Muscle layer of colon (tissue), 2 donors: Measurements from ENCODE around the gene EML2.

ENCODE experiments used
- H3K27ac ChIP-seq: one replicate; pipeline ENCODE4 v1.7.0; 2013; ENCODE audit warnings: low read depth, mild to moderate bottlenecking, low read length, moderate library complexity
- H3K27me3 ChIP-seq, 2 donors: one replicate each; pipeline ENCODE4 v1.7.0; 2013; ENCODE audit warnings: low read length in 2 of 2, mild to moderate bottlenecking in 2 of 2; ENCODE audit not compliant: insufficient read depth in 2 of 2, control insufficient read depth in 1 of 2
- H3K36me3 ChIP-seq: one replicate; pipeline ENCODE4 v1.7.0; 2013; ENCODE audit warnings: mild to moderate bottlenecking, low read length; ENCODE audit not compliant: insufficient read depth
- H3K4me1 ChIP-seq: one replicate; pipeline ENCODE4 v1.7.0; 2013; ENCODE audit warnings: mild to moderate bottlenecking, low read length; ENCODE audit not compliant: insufficient read depth
- H3K4me3 ChIP-seq, 2 donors: one replicate each; pipeline ENCODE4 v1.7.0; 2013; ENCODE audit warnings: low read length in 2 of 2, low read depth in 1 of 2, mild to moderate bottlenecking in 1 of 2, moderate library complexity in 1 of 2
- H3K9ac ChIP-seq: one replicate; pipeline ENCODE4 v1.7.0; 2013; ENCODE audit warnings: low read length
- H3K9me3 ChIP-seq: one replicate; pipeline ENCODE4 v1.7.0; 2013; ENCODE audit warnings: mild to moderate bottlenecking, low read length
- donor health status: abdominal sarcoma.
- donor health status: Adenocarcinoma of cecum.

The EML2 gene

DNA sequence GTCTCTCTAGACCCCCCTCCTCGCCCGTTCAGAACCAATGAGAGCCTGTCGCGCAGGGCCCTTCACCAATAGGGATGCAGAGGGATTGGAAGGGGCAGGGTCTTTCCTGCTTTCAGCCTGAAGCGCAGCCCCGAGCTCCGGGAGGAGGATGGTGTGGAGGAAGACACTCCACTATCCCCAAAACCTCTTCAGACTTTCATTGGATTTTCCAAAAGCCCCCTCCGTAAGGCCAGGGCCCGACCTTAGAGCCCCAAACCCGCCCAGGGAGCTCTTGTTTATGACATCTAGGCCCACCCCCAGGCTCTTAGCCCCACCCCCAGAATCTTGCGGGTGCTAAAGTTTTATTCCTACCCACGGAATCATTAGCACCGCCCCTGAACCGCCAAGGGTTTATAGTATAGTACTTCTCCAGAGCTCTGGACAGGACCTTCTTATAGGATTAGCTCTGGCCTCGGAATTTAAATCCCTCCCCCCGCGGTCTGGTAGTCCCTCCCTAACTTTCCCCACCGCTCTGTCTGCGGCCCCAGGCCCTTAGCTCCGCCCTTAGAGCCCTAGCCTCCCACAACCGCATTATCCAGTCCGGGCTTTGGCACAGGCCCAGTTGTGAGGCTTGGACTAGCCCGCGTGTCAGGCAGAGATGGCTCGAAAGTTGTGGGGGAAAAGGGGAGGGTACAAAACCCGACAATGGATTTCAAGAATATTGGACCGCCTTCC is 6.6 kb upstream of the EML2 start:
- Histone ChIP-seq H3K27ac (no peak overlapping the region), H3K4me1 (peaks cover 15% of the 10 kb centered on the region)

DNA sequence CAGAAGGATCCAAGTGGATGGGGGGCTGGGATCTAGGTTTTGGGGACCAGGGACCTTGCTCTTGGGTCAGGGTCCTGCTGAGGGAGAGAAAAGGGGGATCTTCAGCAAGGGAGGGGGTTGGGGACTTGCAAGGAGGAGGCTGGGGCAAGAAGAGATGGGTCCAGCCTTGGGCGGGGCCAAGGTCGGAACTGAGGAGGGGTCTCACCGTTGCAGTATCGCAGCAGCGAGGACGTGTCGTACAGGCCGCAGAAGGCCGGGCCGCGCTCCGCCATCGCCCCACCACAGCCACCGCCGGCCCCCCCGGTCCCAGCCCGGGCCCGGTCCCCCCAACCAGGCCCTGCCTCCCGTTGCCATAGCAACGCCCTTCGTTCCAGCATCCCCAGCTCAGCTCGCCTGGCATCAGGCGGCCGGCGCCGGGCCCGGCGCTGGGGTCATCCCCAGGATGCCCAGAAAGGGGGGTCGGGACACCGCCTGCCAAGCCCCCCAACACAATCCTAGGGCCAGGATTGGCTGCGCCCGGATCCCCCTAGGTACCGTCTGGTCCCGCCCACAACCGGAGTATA is 6.0 kb upstream of the EML2 start:
- no peaks in the 10 kb centered on the region for H3K36me3 ChIP-seq
- H3K9me3 ChIP-seq: no peaks in the 10 kb centered on the region
- H3K9ac ChIP-seq: no peak overlapping the region
- H3K27ac ChIP-seq: no peak overlapping the region
- H3K4me1 ChIP-seq: peaks cover 15% of the 10 kb centered on the region
- H3K4me3 ChIP-seq: no peak overlapping the region
- H3K27me3 ChIP-seq: peaks cover 29 to 39% of the 10 kb centered on the region in 2 donors

More for the DNA sequence above, 6.6 kb upstream of the EML2 start:
- Histone ChIP-seq H3K9ac (no peak overlapping the region), H3K9me3 (no peaks in the 10 kb centered on the region), H3K36me3 (no peaks in the 10 kb centered on the region), H3K4me3 (no peak overlapping the region), H3K27me3 (peaks cover 28 to 37% of the 10 kb centered on the region in 2 donors)

DNA sequence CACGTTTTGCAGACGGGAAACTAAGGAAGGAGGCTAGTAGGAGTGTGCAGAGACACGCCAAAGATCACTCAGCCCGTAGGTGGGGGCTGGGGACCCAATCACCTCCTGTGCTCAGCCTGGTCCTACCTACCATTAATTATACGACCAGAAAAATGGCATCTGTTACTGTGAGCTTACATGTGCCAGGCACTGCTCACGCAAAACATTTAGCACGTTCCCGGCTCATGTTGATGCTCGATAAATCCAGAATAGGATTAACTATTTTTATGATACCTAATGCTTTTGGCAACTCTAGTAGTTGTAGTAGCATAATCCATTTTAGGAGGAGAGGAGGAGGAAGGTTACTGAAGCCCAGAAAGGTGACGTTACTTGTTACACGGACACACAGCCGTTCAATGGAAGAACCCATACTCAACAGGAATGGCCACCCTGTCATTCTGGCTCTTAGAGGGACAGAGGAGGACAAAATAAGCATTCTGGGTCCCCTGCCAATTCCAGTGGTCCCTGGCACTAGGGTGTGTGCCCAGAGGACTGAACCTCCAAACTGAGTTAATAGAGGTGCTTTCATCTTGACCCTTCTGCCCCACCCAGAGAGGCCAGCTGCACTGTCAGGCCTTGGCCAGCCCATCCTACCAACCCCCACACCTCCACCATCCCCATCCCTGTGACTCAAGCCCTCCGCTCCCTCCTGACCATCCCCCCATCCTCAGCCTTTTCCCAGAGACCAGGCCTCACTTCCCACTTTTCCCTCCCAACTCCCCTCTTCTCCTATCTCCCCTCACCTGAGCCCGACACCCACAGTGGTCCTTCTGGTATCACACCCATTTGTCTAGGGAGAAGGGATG is 5.0 kb upstream of the EML2 start:
- Histone ChIP-seq H3K36me3 (no peaks in the 10 kb centered on the region), H3K4me1 (peaks cover 15% of the 10 kb centered on the region), H3K9ac (no peak overlapping the region), H3K4me3 (no peak overlapping the region), H3K9me3 (no peaks in the 10 kb centered on the region), H3K27me3 (peaks cover 29 to 47% of the 10 kb centered on the region in 2 donors), H3K27ac (no peak overlapping the region)

DNA sequence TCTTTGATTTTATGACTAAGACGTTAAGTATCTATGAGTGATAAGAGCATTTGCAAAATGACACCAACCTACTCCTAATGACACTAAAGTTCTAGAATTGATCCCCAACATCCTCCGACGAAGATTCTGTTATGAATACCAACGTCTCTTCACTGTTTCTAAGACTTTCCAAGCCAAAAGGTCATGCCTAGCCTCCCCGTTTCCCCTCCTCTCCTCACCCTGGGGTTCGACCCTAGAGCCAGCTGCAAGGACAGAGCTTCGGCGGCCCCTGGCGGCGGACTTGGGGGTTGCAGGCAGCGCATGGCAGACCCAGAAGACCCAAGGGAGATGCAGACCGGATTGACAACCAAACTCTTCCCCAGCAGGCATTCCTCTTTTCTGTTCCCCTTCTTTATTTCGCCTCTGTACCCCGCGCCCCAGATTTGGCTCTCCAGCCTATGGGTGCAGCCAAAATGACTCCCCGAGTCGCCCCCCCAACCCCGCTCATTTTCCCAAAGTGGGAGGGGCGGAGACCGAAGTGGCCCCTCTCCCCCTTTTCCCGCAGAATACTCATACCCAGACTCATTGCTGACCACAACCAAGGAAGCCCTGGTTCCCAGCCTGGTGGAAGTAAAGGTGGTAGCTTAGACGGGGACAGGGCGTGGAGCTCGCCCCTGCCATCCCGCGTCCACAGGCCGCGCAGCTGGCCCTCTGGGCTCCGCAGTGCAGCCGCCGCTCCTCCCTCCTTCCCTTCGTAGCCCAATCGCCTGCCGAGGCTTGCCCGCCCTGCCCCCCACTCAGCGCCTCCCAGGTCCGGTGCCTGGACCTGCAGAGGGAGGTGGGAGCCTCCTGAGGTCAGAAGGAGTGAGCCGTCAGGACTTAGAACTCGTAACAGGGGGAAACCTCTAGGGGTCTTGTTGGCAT is 4.1 kb upstream of the EML2 start:
- no peak overlapping the region for H3K27ac ChIP-seq
- H3K4me3 ChIP-seq: no peak overlapping the region
- no peaks in the 10 kb centered on the region for H3K9me3 ChIP-seq
- H3K27me3 ChIP-seq: peaks cover 29 to 50% of the 10 kb centered on the region in 2 donors
- H3K9ac ChIP-seq: no peak overlapping the region
- peaks cover 15% of the 10 kb centered on the region for H3K4me1 ChIP-seq
- no peaks in the 10 kb centered on the region for H3K36me3 ChIP-seq

DNA sequence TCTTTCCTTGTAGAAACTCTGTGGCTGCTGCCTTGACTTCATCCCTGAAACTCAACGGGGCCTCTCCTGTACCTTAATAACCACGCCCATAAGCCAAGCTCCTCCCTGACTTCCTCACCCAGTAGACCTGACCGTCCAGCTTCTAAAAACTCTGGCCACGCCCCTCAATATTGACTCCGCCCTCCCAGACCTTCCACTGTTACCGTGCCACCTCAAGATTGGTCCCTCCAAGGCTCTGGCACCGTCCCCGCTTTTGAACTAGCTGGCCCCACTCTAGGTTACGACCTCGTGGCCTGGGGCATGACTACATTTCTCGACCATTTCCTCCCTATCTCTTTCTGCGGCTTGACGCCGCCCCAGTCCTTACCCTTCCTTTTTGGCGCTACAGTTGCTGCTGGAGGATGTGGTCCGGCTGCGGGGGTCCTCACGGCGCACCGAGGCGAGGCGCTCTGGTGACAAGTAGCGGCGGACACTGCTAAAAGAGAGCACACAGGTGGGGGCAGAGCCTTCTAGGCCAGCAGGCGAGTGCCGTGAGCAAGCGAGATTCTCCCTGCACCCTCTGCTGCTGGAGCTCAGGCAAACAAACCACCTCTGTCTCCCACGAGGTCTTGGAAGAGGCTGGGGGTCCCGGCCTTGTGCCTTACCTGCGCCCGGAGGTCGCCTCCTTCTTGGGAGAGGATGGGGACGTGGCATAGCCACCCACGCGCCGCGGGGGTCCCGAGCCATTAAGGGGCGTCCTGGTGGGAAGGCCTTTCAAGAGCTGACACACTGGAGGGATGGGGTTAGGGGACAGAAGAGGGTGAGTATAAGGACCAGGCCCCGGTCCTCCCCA is 2.3 kb upstream of the EML2 start:
- Histone ChIP-seq H3K4me3 (peak overlapping the region in 1 of 2 donors; percentile 49), H3K9ac (no peak overlapping the region), H3K9me3 (no peaks in the 10 kb centered on the region), H3K36me3 (no peaks in the 10 kb centered on the region), H3K27ac (no peak overlapping the region), H3K4me1 (peaks cover 15% of the 10 kb centered on the region), H3K27me3 (peaks cover 27 to 50% of the 10 kb centered on the region in 2 donors)

DNA sequence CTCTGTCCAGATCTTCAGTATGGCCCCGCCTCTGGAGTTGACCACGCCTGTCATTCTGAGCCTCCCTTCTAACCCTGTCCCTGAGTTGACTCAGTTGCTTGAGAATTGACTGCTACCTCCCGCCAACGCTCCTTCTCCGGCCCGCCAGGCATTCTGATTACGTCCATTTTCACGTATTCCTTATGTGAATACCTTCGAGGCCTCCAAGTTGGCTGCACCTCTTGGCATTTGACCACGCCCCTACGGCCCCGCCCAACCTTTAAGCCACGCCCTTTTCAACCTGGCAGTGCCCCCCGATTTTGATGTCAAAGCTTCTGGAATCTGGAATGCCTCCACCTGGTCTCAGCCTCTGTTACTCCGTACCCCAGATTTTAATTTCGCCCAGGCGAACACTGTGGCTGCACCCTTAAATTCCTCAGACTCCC is 1.7 kb upstream of the EML2 start:
- Histone ChIP-seq H3K36me3 (no peaks in the 10 kb centered on the region), H3K27me3 (peaks cover 21 to 46% of the 10 kb centered on the region in 2 donors), H3K4me1 (peaks cover 15% of the 10 kb centered on the region), H3K4me3 (no peak overlapping the region), H3K9me3 (no peaks in the 10 kb centered on the region), H3K9ac (no peak overlapping the region), H3K27ac (no peak overlapping the region)

DNA sequence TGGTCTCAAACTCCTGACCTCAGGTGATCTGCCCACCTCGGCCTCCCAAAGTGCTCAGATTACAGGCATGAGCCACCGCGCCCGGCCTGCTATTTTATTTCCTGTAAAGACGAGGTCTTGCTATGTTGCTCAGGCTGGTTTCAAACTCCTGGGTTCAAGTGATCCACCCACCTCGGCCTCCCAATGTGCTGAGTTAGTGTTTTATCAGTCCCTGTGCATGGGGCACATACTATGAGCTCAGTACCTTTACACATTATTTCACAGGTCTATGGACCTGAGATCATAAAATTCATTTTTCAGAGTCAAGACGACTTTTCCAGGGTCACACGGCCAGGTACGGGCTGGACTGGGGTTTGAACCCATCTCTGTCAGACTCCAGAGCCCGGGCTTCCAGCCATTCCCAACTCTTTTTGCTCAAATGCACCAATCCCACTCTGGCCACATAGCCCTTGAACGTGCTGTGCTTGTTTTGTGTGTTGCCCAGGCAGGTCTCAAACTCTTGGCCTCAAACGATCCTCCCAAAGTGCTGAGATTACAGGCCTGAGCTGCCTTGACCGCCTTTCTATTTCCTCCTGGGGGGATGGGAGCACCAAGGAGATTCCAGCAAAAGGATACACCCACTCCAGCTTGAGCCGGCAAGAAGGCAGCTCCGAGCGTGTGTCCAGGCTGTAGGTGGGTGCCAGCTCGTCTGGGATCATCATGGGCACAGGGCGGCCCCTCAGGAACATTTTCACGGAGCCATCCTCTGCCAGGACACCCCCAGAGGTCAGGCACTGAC is 1.1 kb downstream of the EML2 start:
- no peak overlapping the region for H3K4me3 ChIP-seq
- H3K36me3 ChIP-seq: no peaks in the 10 kb centered on the region
- no peaks in the 10 kb centered on the region for H3K9me3 ChIP-seq
- H3K27ac ChIP-seq: no peak overlapping the region
- H3K9ac ChIP-seq: no peak overlapping the region
- H3K27me3 ChIP-seq: peaks cover 7 to 29% of the 10 kb centered on the region in 2 donors
- peaks cover 10% of the 10 kb centered on the region for H3K4me1 ChIP-seq

DNA sequence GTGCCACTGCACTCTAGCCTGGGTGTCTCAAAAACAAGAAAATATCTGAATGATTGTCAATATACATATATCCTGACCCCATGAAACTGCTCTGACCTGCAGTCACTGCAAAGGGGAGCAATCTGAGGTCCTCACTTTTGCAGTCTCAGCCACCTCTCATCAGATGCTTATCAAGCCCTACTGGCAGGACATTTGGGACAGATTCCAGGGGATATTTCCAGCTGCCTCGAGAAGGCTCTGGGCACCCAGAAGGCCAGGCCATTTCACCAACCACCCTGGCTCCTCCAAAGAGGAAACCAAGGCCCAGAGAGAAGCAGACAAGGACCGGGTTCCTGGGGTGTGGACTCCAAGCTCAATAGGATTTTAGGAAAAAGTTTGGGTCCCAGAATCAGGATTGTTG is 2.3 kb downstream of the EML2 start:
- Histone ChIP-seq H3K9ac (no peak overlapping the region), H3K27me3 (peaks cover 7 to 23% of the 10 kb centered on the region in 2 donors), H3K4me1 (peaks cover 7% of the 10 kb centered on the region), H3K36me3 (no peaks in the 10 kb centered on the region), H3K9me3 (no peaks in the 10 kb centered on the region), H3K27ac (no peak overlapping the region), H3K4me3 (no peak overlapping the region)

DNA sequence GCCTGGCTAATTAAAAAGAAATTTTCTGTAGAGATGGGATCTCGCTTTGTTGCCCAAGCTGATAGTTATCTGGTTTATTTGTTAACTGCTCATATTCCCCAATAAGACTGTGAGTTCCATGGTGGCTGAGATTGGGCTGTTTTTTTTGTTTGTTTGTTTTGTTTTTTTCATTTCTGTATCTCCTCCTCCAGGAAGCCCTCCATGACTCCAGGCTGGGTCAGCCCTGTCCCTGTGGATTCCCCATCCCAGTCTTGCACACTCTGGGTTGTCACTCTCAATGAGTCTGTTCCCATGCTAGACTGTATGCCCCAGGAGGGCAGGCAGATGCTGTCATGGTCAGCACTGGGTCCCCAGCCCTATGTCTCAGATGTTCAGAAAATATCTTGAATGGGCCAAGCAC is 2.9 kb downstream of the EML2 start:
- no peak overlapping the region for H3K9ac ChIP-seq
- no peak overlapping the region for H3K27ac ChIP-seq
- no peaks in the 10 kb centered on the region for H3K36me3 ChIP-seq
- no peak overlapping the region for H3K4me3 ChIP-seq
- H3K4me1 ChIP-seq: peaks cover 1% of the 10 kb centered on the region
- peaks cover 6 to 17% of the 10 kb centered on the region in 2 donors for H3K27me3 ChIP-seq
- no peaks in the 10 kb centered on the region for H3K9me3 ChIP-seq
